Breast epithelium (tissue), 4 donors: ENCODE data around the gene RYR3. TPM values are rescaled to one million over a fixed set of nuclear protein-coding genes. Genes with fewer than 3 reads are reported as not detected.
A peak's percentile ranks its signal among the peaks of the same experiment; 100 is the strongest.

Source experiments
- DNase-seq, 2 donors: peaks; one replicate each; pipeline ENCODE4 v3.0.0-alpha.2; 2019; ENCODE audit warnings: low spot score in 2 of 2
- H3K27ac ChIP-seq, 2 donors: fragments of 200-600 bp; sonication (generic) in 1 of 2; one replicate each; pipeline ENCODE4 v1.5.1; 2016 to 2019; ENCODE audit warnings: mild to moderate bottlenecking in 1 of 2
- H3K27me3 ChIP-seq, 2 donors: fragments of 200-600 bp; sonication (generic) in 1 of 2; one replicate each; pipeline versions ENCODE4 v1.5.1 to v1.6.0; 2017 to 2019; ENCODE audit warnings: control low read depth in 1 of 2, mild to moderate bottlenecking in 1 of 2
- H3K36me3 ChIP-seq: fragments of 200-600 bp; one replicate; pipeline ENCODE4 v1.5.1; 2019
- H3K4me1 ChIP-seq, 2 donors: fragments of 200-600 bp; sonication (generic); one replicate each; pipeline ENCODE4 v1.5.1; 2016 to 2019; ENCODE audit warnings: control low read depth in 1 of 2
- H3K4me3 ChIP-seq, 3 donors: fragments of 200-600 bp; sonication (generic); 1 replicate in 2 of 3; 2 replicates in 1 of 3; pipeline ENCODE4 v1.5.1; 2016 to 2019; ENCODE audit warnings: mild to moderate bottlenecking in 3 of 3, moderate library complexity in 2 of 3
- H3K9me3 ChIP-seq, 2 donors: fragments of 200-600 bp; sonication (generic) in 1 of 2; one replicate each; pipeline ENCODE4 v1.5.1; 2016 to 2019; ENCODE audit warnings: control low read depth in 1 of 2
- CTCF ChIP-seq, 3 donors: fragments of 450-650 bp; IDR thresholded peaks; one replicate each; pipeline ENCODE4 v1.5.1; 2016 to 2017; ENCODE audit warnings: antibody characterized with exemption in 3 of 3, mild to moderate bottlenecking in 3 of 3, moderate library complexity in 3 of 3
- POLR2A ChIP-seq: fragments of 450-650 bp; IDR thresholded peaks from one replicate; pipeline ENCODE4 v1.6.1; 2016; ENCODE audit warnings: antibody characterized with exemption, mild to moderate bottlenecking, moderate library complexity
- POLR2AphosphoS5 ChIP-seq, 3 donors: sonication (generic); formaldehyde crosslinking; IDR thresholded peaks; one replicate each; pipeline ENCODE4 v1.6.1; 2017; ENCODE audit warnings: antibody characterized with exemption in 3 of 3
- intact Hi-C: fragments of 100-400 bp; cut with DNase I; formaldehyde crosslinking; loops from one replicate; pipeline ENCODE4 v1.15.1; 2023; ENCODE audit warnings: low total_unique reads
- total RNA-seq, 3 donors: library from RNA; depleted of rRNA; stranded (reverse); fragments of >200 nt; gene quantifications; one replicate each; pipeline ENCODE4 v1.1.0, GENCODE V29; 2016

RYR3 gene
- total RNA-seq, 3 donors from 2014 or later, result 1.8 to 4.2 (median 2.6) TPM

GRCh38 chr15:33693166-33693800 lies 382.5 kb downstream of the RYR3 start:
- Histone ChIP-seq H3K9me3 (no peaks in the 10 kb centered on the region), H3K36me3 (no peaks in the 10 kb centered on the region), H3K4me3 (no peak overlapping the region), H3K27me3 (no peaks in the 10 kb centered on the region), H3K27ac (no peak overlapping the region), H3K4me1 (no peaks in the 10 kb centered on the region)
- TF ChIP-seq POLR2AphosphoS5 (IDR thresholded peaks at IDR 0.05) (no peak), CTCF (IDR thresholded peaks at IDR 0.05) (no peak), POLR2A (no peak)
- DNase-seq, result no peak
- intact Hi-C loops, result no loop called here

GRCh38 chr15:33698126-33698525 lies 387.4 kb downstream of the RYR3 start:
- intact Hi-C loops, result loop anchor here (5.0 kb wide), 1 partner anchor 1031 kb away; no protein-coding TSS in a partner anchor

DNA sequence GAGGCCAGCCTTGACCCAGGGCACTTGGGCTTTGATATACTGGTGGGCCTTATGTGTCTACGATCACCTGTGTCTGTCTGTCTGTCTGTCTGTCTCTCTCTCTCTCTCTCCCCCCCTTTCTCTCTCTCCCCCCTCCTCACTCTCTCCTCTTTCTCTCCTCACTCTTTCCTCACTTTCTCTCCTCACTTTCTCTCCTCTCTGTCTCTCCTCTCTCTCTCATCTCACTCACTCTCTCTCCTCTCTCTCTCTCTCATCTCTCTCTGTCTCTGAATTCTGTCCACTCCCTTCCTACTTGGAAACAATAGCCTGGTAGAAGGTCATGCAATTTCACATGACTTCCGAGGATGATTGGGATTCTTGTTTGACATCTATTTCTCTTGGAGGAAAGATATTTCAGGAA lies 388.4 kb downstream of the RYR3 start:
- no peaks in the 10 kb centered on the region for H3K9me3 ChIP-seq
- intact Hi-C loops, result loop anchor here (5.0 kb wide), 1 partner anchor 1032 kb away; no protein-coding TSS in a partner anchor
- no peaks in the 10 kb centered on the region for H3K36me3 ChIP-seq
- H3K27ac ChIP-seq, result no peak overlapping the region
- H3K4me3 ChIP-seq, result no peak overlapping the region
- TF ChIP-seq POLR2A (no peak), CTCF (IDR thresholded peaks at IDR 0.05) (no peak), POLR2AphosphoS5 (IDR thresholded peaks at IDR 0.05) (no peak)
- DNase-seq, result no peak
- H3K4me1 ChIP-seq, result no peaks in the 10 kb centered on the region
- no peaks in the 10 kb centered on the region for H3K27me3 ChIP-seq

More at GRCh38 chr15:33698126-33698525, 387.4 kb downstream of the RYR3 start:
- TF ChIP-seq CTCF (IDR thresholded peaks at IDR 0.05) (no peak), POLR2AphosphoS5 (IDR thresholded peaks at IDR 0.05) (no peak), POLR2A (no peak)
- Histone ChIP-seq H3K27me3 (no peaks in the 10 kb centered on the region), H3K27ac (no peak overlapping the region), H3K9me3 (no peaks in the 10 kb centered on the region), H3K36me3 (no peaks in the 10 kb centered on the region), H3K4me1 (no peaks in the 10 kb centered on the region), H3K4me3 (no peak overlapping the region)
- DNase-seq, result no peak

GRCh38 chr15:33699691-33700447 lies 389.1 kb downstream of the RYR3 start:
- H3K4me1 ChIP-seq, result no peaks in the 10 kb centered on the region
- DNase-seq, result no peak
- intact Hi-C loops, result loop anchor here (5.0 kb wide), 1 partner anchor 1033 kb away; no protein-coding TSS in a partner anchor
- no peaks in the 10 kb centered on the region for H3K27me3 ChIP-seq
- H3K36me3 ChIP-seq, result no peaks in the 10 kb centered on the region
- no peak overlapping the region for H3K27ac ChIP-seq
- TF ChIP-seq POLR2A (no peak), POLR2AphosphoS5 (IDR thresholded peaks at IDR 0.05) (no peak), CTCF (IDR thresholded peaks at IDR 0.05) (no peak)
- H3K9me3 ChIP-seq, result no peaks in the 10 kb centered on the region
- no peak overlapping the region for H3K4me3 ChIP-seq

DNA sequence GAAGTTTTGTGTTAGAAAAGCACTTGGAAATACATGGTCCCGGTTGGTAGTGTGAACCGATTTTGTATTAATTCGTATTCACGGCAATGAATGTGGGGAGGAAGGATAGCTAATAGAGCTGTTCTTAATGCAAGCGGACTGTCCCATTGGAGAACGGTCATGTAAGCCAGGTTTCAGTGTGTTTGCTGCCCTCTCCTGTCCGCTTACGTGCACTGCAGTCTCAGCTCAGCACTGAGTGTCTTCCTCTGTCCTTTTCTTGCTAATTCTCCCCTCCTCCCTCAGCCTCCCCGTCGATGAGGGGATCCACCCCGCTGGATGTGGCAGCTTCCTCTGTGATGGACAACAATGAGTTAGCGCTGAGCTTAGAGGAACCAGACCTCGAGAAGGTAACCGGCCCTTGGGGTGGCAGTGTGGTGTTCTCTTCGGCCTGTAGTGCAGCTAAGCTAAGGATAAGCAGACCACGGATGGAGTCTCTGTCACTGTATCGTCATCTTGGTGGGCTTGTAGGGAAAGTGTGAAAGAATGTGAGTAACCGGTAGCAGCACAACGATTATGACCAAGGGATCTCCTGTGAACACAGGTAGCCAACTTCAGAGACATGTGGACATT lies 390.0 kb downstream of the RYR3 start:
- H3K9me3 ChIP-seq, result no peaks in the 10 kb centered on the region
- H3K27ac ChIP-seq, result no peak overlapping the region
- H3K4me3 ChIP-seq, result no peak overlapping the region
- no peaks in the 10 kb centered on the region for H3K36me3 ChIP-seq
- no peak for TF ChIP-seq POLR2A
- TF ChIP-seq CTCF (IDR thresholded peaks at IDR 0.05), result peak; percentile 67 to 78 (median 72)
- TF ChIP-seq POLR2AphosphoS5 (IDR thresholded peaks at IDR 0.05), result no peak
- peak; percentile 46 to 60 for DNase-seq
- H3K4me1 ChIP-seq, result no peaks in the 10 kb centered on the region
- intact Hi-C loops, result no loop called here
- H3K27me3 ChIP-seq, result no peaks in the 10 kb centered on the region
